Mesenteric fat pad (tissue), 1 donor: ENCODE data around the gene MLF2. TPM values are rescaled to one million over a fixed set of nuclear protein-coding genes. Genes with fewer than 3 reads are reported as not detected.

Source experiments
- DNase-seq: peaks from one replicate; pipeline ENCODE4 v3.0.0-alpha.2; 2020; ENCODE audit warnings: low spot score
- long read RNA-seq: library from polyadenylated mRNA; unstranded; transcript quantifications from one replicate; pipeline ENCODE4 v2.0.0, GENCODE V29; 2020
- total RNA-seq: library from RNA; stranded (reverse); fragmentation: NEBNext Ultra II Directional; extraction: Animal tissue kit (Norgen Biotek cat#: 25700); gene quantifications from one replicate; pipeline ENCODE4 v1.2.1, GENCODE V29; 2021
- donor health status: DM: yes; HTN: yes; CAD: no.

The MLF2 gene
- total RNA-seq: 145 TPM
- long read RNA-seq, transcript MLF2-201 (9 exons, 1,969 nt): major isoform, 364 of 401 reads
- long read RNA-seq, partial matches to known transcripts: 25 of 401 reads
- long read RNA-seq, other reads (novel, unspliced or antisense): 12 of 401 reads

- peak; percentile 98 for DNase-seq
These were observed at the start of gene MLF2 for GRCh38 chr12:6752921-6753771. MLF2 (minus strand) TSS chr12:6753141; CDS start chr12:6752334, 807 bp downstream.

GRCh38 chr12:6799147-6799546 is 46.2 kb upstream of the MLF2 start:
- DNase-seq: no peak

GRCh38 chr12:6796576-6796975 is 43.6 kb upstream of the MLF2 start:
- DNase-seq: no peak

GRCh38 chr12:6795088-6795487 is 42.1 kb upstream of the MLF2 start:
- DNase-seq: no peak

- DNase-seq: no peak
These were observed 39.7 kb upstream of the MLF2 start for GRCh38 chr12:6792522-6793201.

GRCh38 chr12:6791931-6792520 is 39.1 kb upstream of the MLF2 start:
- no peak for DNase-seq

- no peak for DNase-seq
These were observed 37.7 kb upstream of the MLF2 start for GRCh38 chr12:6790496-6791150.

GRCh38 chr12:6788972-6789924 is 36.3 kb upstream of the MLF2 start, which contains the start of gene CD4:
CD4 (plus strand) TSS chr12:6789528; CDS start chr12:6800139, 10,611 bp downstream.
- DNase-seq: no peak

- no peak for DNase-seq
These were observed 34.4 kb upstream of the MLF2 start for GRCh38 chr12:6787309-6787708.

GRCh38 chr12:6786416-6787094 is 33.6 kb upstream of the MLF2 start:
- no peak for DNase-seq

GRCh38 chr12:6784761-6785160 is 31.8 kb upstream of the MLF2 start:
- DNase-seq: no peak

- DNase-seq: no peak
These were observed 31.4 kb upstream of the MLF2 start for GRCh38 chr12:6784296-6784695.

- DNase-seq: no peak
These were observed 30.9 kb upstream of the MLF2 start for GRCh38 chr12:6783828-6784227.

- DNase-seq: no peak
These were observed 30.1 kb upstream of the MLF2 start for GRCh38 chr12:6782850-6783566.

- DNase-seq: no peak
These were observed 29.2 kb upstream of the MLF2 start for GRCh38 chr12:6782119-6782518.

GRCh38 chr12:6780573-6780972 is 27.6 kb upstream of the MLF2 start:
- no peak for DNase-seq

GRCh38 chr12:6779708-6780432 is 26.9 kb upstream of the MLF2 start:
- DNase-seq: no peak
